ENCODE data around the gene MYCBPAP. TPM values are rescaled to one million over a fixed set of nuclear protein-coding genes. Genes with fewer than 3 reads are reported as not detected.

The MYCBPAP gene
- total RNA-seq, 1 experiment from 2014 or later = not detected

GRCh38 chr17:50570528-50570927, 62.3 kb downstream of the MYCBPAP start:
- Histone ChIP-seq H3K9me3 (ENCODE audit: control insufficient read depth in 1 of 2, insufficient read depth in 1 of 2, low read depth in 1 of 2, low read length in 2 of 2) (no peaks in the 10 kb centered on the region), H3K27me3 (ENCODE audit: insufficient read depth, low read length) (no peaks in the 10 kb centered on the region), H3K4me3 (replicated peaks in 1 of 2; ENCODE audit: low read depth in 1 of 2, low read length in 2 of 2) (no peak overlapping the region), H3K36me3 (ENCODE audit: control insufficient read depth in 1 of 2, insufficient read depth in 2 of 2, low read length in 2 of 2) (no peaks in the 10 kb centered on the region), H3K9ac (ENCODE audit: low read length) (no peak overlapping the region), H3K79me2 (ENCODE audit: insufficient read depth, low read length) (no peaks in the 10 kb centered on the region), H3K4me1 (ENCODE audit: control insufficient read depth in 1 of 2, insufficient read depth in 2 of 2, low read length in 2 of 2) (no peaks in the 10 kb centered on the region), H3K4me2 (ENCODE audit: low read length) (no peak overlapping the region), H2AFZ (ENCODE audit: low read depth, low read length, poor library complexity, severe bottlenecking) (no peak overlapping the region), H3K9me2 (ENCODE audit: insufficient read depth) (no peaks in the 10 kb centered on the region), H3K27ac (ENCODE audit: low read depth, low read length) (no peak overlapping the region), H4K20me1 (ENCODE audit: insufficient read depth) (no peaks in the 10 kb centered on the region)
- ATAC-seq (no peak), DNase-seq (ENCODE audit: low read depth, low spot score) (no peak)
- ChIA-PET POLR2A (no interaction called here), RAD21 (ENCODE audit: low non-redundant PET in 1 of 2, low total read pairs in 2 of 2, uncharacterized antibody in 2 of 2, unreplicated experiment in 2 of 2) (no interaction called here), CTCF (no interaction called here)
- intact Hi-C loops (cut with micrococcal nuclease) = no loop called here
- no TSS peak for BruUV-seq (replicated peaks)
- TF ChIP-seq POLR2AphosphoS5 (IDR thresholded peaks at IDR 0.05; ENCODE audit: low read depth, low read length) (no peak), YY1 (IDR thresholded peaks at IDR 0.05; ENCODE audit: extremely low read depth, insufficient replicate concordance, low read depth, low read length) (no peak), MAX (IDR thresholded peaks at IDR 0.05) (no peak), EZH2phosphoT487 (IDR thresholded peaks at IDR 0.05; ENCODE audit: borderline replicate concordance) (no peak), CEBPB (IDR thresholded peaks at IDR 0.05; ENCODE audit: low read depth) (no peak), REST (IDR thresholded peaks at IDR 0.05; ENCODE audit: low read depth) (no peak), TCF7L2 (IDR thresholded peaks at IDR 0.05; ENCODE audit: borderline replicate concordance, extremely low read depth, insufficient read depth, insufficient read length) (no peak), CTCF (IDR thresholded peaks at IDR 0.05 in 2 of 3, conservative IDR thresholded peaks at IDR 0.05 in 1 of 3; ENCODE audit: borderline replicate concordance in 1 of 3, insufficient read depth in 1 of 3, low read depth in 2 of 3, low read length in 2 of 3) (no peak)
